Uterus (tissue), 2 donors: Measurements from ENCODE around the gene PLD5.

ENCODE experiments used
- POLR2A ChIP-seq, 2 donors: fragments of 450-650 bp; IDR thresholded peaks; one replicate each; pipeline ENCODE4 v1.6.1; 2016; ENCODE audit warnings: antibody characterized with exemption in 2 of 2, mild to moderate bottlenecking in 1 of 2, moderate library complexity in 1 of 2
- TF ChIP-seq, protein P1 (sequence below), 4 experiments: fragments of 200-600 bp in 2 of 4; fragments of 450-650 bp in 2 of 4; sonication (generic) in 2 of 4; IDR thresholded peaks; one replicate each; pipeline ENCODE4 v1.5.1; 2016 to 2019; ENCODE audit warnings: antibody characterized with exemption in 4 of 4, mild to moderate bottlenecking in 2 of 4, moderate library complexity in 1 of 4

DNA sequence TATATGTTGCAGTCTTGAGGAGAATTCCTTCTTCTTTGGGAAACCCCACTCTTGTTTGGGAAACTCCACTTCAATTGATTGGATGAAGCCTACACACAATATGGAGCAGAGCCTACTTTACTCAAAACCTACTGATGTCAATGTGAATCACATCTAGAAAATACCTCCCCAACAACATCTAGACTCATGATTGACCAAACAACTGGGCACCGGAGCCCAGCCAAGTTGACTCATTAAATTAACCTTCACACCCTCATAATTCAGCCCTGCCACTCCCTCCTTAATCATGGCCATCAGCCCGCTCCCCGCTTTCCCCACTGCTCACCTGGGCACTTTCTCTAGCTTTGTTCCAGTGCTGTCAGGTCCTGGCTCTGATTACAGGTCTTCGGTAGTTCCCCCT, 317.5 kb downstream of the PLD5 start:
- TF ChIP-seq, protein P1, sequence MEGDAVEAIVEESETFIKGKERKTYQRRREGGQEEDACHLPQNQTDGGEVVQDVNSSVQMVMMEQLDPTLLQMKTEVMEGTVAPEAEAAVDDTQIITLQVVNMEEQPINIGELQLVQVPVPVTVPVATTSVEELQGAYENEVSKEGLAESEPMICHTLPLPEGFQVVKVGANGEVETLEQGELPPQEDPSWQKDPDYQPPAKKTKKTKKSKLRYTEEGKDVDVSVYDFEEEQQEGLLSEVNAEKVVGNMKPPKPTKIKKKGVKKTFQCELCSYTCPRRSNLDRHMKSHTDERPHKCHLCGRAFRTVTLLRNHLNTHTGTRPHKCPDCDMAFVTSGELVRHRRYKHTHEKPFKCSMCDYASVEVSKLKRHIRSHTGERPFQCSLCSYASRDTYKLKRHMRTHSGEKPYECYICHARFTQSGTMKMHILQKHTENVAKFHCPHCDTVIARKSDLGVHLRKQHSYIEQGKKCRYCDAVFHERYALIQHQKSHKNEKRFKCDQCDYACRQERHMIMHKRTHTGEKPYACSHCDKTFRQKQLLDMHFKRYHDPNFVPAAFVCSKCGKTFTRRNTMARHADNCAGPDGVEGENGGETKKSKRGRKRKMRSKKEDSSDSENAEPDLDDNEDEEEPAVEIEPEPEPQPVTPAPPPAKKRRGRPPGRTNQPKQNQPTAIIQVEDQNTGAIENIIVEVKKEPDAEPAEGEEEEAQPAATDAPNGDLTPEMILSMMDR (IDR thresholded peaks at IDR 0.05): no peak
- no peak for TF ChIP-seq POLR2A (IDR thresholded peaks at IDR 0.05)
